HG03558 (cell line): Measurements from ENCODE around the gene EPYC.

ENCODE experiments used
- ATAC-seq: cut with Tn5 transposase; IDR thresholded peaks from one replicate; pipeline ENCODE4 v1.9.1; 2021; ENCODE audit warnings: moderate number of reproducible peaks; ENCODE audit not compliant: unreplicated experiment; ENCODE audit errors: extremely low read depth

EPYC gene, protein sequence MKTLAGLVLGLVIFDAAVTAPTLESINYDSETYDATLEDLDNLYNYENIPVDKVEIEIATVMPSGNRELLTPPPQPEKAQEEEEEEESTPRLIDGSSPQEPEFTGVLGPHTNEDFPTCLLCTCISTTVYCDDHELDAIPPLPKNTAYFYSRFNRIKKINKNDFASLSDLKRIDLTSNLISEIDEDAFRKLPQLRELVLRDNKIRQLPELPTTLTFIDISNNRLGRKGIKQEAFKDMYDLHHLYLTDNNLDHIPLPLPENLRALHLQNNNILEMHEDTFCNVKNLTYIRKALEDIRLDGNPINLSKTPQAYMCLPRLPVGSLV

DNA sequence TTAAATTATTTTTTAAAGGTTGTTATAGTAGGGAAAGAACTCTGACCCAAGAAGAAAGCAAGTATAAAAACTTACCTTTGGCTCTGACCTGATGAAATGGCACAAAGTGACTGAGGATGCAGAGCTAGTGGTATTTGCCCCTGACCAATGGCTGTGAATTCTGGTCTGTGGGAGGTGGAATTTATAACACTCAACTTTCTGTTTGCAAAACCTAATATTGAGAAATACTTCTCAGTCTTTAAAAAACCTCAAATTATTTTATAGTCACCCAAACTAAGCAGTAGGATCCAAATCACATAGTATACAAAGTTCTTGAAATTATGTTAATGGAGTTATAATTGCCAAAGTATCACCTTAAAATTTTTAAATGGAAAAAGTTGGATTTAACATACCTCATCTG lies at the start of gene EPYC:
TSS of gene EPYC (minus strand) at position 101 of the 400 bp plus-strand sequence. CDS start 2,407 bp downstream, outside the sequence.
- no peak for ATAC-seq

DNA sequence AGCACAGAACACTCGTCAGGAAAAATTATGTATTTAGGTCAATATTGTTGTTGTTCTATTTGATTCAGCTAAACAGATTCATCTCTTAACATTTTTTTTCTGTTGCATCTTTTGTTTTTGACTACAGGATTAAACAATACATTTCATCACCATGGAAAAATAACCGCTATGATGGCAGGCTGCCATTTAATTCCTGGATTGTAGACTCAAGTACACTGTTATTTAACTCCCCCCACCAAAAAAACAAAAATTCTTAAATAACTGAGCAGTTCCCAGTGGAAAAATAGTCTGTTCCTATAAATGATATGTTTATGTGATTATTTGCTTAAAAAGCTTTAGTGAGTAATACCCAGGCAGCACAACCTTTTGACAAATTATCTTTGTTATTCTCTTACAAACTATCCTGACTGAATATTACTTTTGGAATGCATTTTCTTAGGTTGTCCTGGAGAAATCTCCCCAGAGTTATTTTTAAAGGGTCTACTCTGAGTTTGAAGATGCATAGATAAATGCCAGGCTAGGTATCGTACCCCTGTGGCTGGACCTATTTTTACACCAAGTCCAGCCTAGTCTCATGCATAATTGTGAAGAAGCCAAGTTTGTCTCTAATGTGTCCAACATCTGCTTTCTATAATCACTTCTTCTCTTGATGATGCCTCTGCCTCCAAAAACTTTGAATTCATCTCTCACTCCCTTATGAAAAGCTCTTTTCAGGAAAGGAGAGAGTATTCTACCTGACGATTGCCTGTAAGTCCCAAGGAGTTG lies 49.4 kb upstream of the EPYC start:
- ATAC-seq, result no peak

DNA sequence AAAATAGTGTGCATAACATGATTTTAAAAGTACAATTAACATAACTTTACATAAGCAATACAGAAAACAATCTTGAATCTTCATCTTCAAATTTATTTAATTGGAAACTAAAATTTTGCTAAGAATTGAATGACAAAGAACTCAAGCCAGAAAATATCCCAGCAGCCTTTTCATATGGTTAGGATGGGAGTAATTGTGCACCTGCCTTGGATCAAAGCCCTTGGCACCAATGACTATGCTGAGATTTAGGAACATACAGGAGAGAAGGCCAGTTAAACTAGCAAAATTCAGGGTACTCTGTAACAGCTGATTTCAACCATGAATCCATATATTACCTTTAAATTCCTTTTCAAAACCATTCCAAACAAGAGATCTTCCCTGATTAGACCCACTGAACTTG lies 47.3 kb upstream of the EPYC start:
- ATAC-seq, result no peak

DNA sequence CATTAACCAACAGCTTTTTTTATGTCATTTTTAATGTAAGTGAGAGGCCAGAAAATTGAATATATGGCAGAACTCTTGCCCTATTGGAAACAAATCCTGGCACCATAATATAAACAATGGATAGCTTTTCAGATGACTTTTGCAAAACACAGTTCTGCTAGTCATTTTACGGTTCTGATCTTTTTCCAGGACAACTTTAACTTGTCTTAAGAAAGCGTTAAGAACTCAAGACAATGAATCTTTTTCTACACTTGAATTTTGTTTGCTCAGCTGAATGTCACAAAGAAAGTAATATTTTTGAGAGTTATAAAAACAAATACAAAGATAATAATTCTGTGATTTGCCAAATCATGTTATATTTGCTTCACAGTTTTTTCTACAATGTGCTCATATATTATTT lies 39.8 kb upstream of the EPYC start:
- no peak for ATAC-seq

DNA sequence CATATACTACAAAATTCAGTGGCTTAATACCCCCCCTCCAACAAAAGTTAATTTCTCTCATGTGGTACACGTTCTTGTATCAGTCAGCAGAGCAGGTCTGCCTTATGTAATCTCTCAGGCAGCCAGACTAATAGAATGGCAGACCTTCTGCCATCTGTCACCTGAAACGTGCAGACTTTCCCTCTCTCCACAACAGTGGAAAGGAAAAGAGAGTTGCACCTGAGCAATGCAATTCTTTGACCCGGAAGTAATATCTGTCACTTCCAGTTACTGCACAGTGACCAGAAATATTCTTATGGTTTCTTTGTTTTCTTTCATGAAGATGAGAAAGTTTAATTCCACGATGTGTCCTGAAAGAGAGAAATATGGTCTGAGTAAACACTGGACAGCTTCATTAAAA lies 38.6 kb upstream of the EPYC start:
- ATAC-seq, result no peak

DNA sequence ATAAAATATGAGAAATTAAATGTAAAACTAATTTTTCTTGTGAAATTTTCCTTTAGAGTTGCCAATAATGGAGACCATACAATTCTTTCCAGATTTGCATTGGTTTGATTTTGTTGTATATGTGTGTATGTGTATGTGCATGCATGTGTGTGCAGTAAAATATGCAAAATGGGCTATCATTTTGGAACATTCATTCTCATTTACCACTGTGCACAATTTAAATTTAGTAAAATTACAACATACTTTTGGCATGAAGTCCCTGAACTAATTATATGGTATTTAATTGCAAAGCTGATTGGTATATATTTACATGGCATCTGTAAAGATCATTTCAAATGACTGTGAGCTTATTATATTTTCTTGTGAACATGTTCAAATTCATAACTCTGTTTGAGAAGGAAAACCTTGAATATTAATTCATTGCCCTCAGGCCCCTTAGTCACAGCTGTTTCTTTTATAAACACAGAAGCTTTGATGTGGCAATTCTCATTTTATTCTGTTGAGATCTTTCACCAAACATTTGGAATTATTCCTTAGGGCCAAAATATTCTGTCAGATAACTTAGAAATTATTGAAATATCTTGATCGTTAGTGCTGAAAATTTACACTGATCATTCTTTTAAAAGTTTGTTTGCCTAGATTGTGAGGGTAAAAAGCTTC lies 35.5 kb upstream of the EPYC start:
- no peak for ATAC-seq

DNA sequence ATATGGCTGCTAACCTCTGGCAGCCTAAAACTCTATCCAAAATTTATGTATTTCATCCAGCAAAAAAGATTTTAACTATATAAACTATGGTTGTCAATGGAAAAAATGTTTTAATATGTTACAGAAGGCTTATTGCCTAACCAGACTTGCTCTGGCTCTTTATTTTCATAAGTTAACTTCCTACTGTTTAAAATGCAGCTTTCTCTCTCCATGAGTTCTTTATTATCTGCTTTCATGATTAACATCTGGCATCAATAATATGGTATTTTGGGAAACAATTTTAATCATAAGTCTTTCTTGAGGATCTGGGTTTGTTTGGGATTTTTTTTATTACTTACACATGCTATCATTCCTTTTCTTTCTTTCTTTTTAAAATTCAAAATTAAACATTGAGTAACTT lies 32.5 kb upstream of the EPYC start:
- ATAC-seq, result no peak

DNA sequence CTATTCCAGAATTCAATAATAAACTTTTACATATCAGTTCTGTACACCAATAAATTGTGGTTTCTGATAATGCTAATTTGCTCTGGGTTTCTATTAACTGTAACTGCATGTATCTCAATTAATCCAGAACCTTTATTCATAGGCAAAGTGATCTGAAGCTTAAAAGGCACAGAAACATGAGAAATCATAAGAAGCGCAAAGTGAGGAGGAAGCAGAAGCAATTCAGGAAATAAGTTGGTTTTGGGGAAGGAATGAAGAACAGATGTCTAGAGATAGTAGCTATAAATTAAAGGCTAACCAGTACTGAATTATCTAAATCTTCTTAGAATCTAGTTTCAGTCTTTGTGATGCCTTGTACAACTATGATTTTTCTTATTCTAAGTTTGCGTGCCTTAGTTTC lies 28.5 kb upstream of the EPYC start:
- no peak for ATAC-seq

DNA sequence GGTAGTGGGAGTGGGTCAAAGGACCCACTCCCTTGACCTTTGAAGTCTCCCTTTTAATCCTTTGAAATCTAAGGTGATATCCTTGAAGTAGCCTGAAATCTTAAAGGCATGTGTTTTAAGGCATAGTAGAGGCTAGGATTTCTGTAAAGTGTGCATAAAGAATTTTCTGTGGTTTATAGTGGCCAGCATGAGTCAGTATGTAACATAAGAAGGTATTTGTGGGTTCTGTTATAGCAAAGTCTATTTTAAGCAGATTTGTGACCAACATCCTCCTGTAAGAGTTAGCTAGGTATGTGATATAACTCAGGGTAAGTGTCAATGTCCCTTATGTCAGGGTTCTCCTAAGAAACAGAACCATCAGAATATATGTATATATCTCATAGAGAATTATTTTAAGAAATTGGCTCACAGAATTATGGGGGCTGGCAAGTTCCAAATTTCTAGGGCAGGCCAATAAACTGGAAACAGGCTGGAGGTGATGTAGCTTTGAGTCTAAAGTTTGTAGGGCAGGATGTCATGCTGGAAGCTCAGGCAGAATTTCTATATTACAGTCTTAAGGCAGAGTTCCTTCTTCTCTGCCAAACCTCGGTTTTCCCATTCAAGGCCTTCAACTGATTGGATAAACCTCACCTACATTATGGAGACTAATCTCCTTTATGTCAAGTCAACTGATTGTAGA lies 18.7 kb upstream of the EPYC start:
- ATAC-seq, result no peak

DNA sequence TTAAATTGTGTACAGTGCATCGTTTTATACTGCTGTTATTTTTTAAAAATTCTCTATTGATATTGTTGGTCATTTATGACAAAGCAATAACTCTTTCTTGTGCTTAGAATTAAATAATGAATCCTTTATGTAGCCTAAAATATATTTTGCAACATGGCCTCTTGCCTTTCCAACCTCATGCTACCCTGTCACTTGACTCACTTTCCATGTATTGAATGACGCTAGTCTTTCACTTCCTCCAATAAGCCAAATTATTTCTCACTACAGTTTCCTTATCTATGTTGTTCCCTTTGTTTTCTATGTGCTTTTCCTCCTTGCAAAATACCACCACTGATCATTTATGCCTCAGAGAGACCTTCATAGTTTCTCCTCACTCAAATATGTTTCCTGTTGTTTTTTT lies 16.3 kb upstream of the EPYC start:
- no peak for ATAC-seq

DNA sequence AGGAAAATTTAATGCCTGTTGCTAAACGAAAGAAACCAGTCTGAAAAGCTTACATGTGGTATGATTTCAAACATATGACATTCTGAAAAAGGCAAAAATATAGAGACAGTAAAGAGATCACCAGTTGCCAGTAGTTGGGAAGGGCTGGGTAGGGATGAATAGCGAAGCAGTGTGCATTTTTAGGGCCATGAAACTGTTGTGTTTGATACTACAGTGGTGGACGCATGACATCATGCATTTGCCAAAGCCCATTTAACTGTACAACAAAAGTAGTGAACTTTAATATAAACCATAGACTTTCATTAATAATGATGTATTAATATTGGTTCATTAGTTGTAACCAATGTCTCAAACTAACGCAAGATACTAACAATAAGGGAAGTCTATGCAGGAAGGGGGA lies 14.7 kb upstream of the EPYC start:
- no peak for ATAC-seq

DNA sequence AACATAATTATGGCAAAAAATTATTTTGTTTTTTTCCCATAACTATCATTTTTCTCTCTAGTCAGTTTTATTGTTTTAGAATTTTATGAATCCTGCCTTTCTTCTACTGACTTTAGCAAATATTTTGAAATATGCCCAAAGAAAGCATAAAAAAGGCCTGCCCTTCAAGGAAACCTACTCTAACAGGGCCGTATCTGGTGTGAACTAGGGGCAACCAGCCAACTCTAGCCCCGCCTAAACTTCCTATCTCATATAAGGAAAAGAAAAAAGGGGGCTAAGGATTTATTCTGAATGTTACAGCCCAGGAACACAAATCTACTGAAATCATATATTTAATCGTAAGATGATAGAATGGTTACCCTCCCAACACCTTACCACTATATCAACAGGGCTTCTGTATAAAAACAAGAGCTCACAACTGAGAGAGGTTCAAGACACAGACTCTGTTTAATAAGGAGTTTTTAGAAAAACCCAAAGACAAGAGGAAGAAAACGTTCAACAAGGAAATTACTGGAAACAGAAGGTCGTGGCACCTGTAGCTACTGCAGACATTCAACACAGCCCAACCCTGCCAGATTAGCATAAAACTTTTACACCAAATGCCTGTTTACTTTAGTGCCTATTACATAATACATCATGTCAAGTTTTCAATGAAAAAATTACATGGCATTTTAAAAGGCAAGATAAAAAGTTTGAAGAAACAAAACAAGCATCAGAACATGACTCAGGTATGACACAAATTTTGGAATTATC lies 12.9 kb upstream of the EPYC start:
- ATAC-seq, result no peak

DNA sequence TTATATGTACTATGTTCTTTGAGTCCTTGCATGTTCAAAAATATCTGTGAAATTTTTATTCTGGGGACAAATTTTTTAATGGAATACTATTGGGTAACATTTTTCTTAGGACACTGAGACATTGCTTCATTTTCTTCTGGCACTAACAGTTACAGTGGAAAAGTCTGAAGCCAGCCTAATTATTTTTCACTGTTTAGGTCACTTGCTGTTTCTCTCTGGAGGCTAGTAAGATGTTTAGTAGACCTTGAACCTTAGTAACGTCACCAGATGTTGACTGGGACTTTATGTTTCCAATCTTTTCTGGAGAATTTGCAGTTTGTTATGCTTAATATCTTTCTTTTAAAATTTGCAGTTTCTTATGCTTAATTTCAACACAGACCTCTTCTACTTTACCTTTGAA lies 12.3 kb upstream of the EPYC start:
- ATAC-seq, result no peak

DNA sequence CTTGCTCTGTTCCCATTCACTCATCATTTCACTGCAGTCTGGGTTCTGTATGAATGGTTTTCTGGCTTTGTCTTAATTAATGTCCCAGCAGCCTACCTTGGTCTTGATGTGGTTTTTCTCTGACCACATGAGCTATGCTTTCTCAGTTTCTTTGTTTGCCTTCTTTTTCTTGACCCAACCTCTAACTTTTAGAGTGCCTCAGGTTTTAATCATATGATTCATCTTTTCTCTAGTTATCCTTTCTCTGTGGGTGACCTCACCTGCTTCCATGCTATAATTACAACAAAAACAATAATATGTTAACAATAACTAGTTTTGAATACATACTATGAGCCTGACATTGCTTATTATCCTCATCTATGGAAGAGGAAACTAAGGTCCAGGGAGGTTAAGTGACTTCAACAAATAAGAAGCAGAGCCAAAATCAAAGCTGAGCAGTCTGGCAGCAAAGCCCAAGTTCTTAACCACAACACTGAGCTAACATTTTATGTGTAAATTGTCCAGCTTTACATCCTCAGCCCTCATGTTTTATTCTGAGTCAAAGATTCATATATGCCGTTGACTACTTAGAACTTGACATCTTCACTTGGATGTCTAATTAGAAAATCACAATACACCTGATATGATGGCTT lies 4.7 kb upstream of the EPYC start:
- ATAC-seq, result peak; percentile 86

DNA sequence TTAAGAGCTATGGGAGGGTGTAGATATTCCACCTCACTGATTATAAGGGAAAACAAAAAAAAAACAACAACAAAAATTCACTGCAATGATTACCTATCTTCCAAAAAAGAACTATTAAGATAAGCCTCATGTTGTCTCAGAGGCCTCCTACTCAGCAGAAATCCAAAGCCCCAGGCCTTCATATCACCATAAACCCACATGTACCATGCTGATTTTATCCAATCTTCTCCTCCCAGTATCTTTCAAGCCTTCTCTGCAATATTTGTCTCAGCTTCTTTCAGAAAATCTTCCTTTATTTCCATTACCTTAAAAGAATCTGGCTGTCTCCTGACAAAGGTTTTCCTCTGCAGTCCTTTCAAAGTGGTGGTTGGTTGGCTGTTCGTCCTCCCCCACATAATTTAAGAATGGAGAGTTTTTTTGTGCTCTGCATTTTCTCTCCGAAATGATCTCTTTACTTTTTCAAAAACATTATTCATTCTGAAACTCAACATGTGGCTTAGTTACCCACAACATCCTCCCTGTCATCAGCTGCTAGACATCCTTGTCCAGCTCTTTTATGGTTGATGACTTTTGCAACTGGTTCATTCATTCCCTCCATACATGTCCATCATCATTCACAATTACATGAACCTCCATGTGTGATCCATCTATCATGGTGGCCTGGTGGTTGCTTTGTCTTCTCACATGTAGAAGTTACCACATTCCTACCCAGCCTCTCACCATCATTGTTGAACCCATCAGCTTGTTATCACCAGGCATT lies 2.9 kb upstream of the EPYC start:
- ATAC-seq, result peak; percentile 53

DNA sequence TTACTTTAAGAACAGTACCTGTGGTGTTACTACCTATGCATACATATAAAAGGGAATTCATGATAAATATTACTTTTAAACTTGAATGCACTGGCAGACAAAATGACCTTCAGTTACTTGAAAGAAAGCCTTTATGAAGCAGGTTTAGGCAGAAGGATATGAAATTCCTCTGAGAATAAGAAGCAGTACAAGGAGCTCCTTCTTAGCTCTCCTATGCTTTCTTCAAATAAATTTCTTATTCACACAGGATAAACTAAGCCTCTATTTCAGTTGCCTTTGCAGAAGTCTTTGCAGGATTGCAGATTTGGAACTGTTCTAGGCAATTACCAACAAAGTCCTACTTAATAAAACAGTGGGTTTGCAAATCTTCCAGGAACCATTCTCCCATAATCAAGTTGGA lies 1.0 kb downstream of the EPYC start:
- ATAC-seq, result no peak

DNA sequence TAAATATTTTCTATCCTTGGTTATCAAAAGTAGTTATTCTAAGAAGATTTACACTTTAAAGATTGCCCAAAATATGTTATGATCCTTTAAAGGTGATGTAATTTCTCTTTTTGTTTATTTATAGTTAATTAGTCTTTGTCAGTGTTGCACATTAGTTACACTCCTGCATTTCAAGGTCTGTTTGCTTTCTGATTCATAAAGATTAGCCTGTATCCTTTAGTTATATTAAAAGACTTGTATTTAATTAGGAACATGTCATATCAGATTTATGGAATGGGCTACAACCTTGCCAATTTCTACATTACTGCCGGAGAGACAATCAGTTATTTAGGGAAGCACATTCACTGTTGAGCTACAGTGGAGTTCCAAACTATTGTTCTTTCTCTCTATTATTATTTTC lies 3.5 kb downstream of the EPYC start:
- ATAC-seq, result no peak

DNA sequence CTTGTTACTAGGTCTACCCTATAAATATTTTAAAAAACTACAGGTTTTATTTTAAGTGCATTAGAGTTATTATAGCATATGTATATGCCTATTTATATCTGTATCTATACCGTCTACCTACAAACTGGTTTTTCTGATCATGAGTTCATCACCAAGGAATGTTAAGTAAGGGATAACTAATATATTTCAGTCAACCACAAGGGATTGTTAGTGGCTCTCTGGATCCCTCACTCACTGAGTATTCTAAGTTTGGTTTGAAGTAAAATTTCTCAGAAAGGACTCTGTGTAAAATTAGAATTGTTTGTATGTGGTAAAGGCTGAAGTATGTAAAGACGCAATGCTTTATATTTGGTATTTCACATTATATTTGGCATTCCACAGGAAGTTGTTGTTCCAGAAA lies 4.8 kb downstream of the EPYC start:
- no peak for ATAC-seq

DNA sequence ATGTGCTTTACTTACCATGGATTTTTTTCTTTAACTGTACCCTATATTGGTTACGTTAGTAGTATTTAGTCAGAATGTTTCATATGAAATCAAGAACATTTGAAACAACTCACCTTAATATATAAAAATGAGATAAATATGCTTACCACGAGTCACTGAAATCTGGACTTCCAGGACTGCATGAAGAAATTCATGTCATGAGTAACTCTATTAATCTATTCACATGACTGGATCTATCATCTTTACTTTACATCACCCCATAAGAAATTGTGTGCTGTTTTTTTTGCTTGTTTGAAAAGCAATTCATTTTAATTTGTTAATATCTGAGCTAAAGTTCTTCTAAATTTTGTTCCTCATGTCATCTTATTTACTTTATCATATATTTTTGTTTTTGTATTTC lies 5.2 kb downstream of the EPYC start:
- no peak for ATAC-seq
